GM12878 (cell line): ENCODE data around the gene REN. TPM values are rescaled to one million over a fixed set of nuclear protein-coding genes. Genes with fewer than 3 reads are reported as not detected.

ENCODE experiments used
- ATAC-seq: fragments of 200-7000 bp; cut with Tn5 transposase; 3 replicates; pipeline ENCODE4 v1.9.1; 2020; ENCODE audit warnings: mild to moderate bottlenecking, moderate library complexity
- BruUV-seq: library from RNA; stranded (reverse); fragments of 400-500 nt; replicated peaks from 2 replicates; lab custom pipeline; 2021; lab: Mats Ljungman, UMichigan
- CTCF ChIA-PET: fragments of 300-600 bp; sonication (Branson Sonifier 250); formaldehyde crosslinking; extraction: SDS; loops from one replicate; lab custom pipeline; 2021; ENCODE audit warnings: inconsistent platforms; lab: Yijun Ruan, JAX
- POLR2A ChIA-PET: fragments of 350-600 bp; formaldehyde crosslinking; extraction: SDS; loops from one replicate; lab custom pipeline; 2021; ENCODE audit warnings: inconsistent platforms; lab: Charles Lee
- RAD21 ChIA-PET: fragments of 300-600 bp; sonication (Branson Sonifier 250); formaldehyde crosslinking; loops from one replicate; lab custom pipeline; 2023; ENCODE audit warnings: antibody characterized with exemption; ENCODE audit not compliant: unreplicated experiment; lab: Charles Lee
- SMC1A ChIA-PET: fragments of 300-600 bp; sonication (Branson Sonifier 250); formaldehyde crosslinking; loops from one replicate; lab custom pipeline; 2023; ENCODE audit not compliant: unreplicated experiment, uncharacterized antibody; lab: Charles Lee
- DNase-seq: peaks from one replicate; pipeline ENCODE4 v3.0.0-alpha.2; 2011; ENCODE audit warnings: low read depth, low spot score
- FAIRE-seq: peaks from 3 replicates; lab custom pipeline; 2011; peaks lifted over from hg19 to GRCh38; lab: Jason Lieb, UNC
- H2AFZ ChIP-seq: 2 replicates; pipeline ENCODE4 v1.6.0; 2011; ENCODE audit warnings: low read depth, low read length, control low read depth; ENCODE audit not compliant: control insufficient read depth
- H3K27ac ChIP-seq: 2 replicates; pipeline ENCODE4 v1.5.1; 2011; ENCODE audit warnings: control low read depth; ENCODE audit not compliant: control insufficient read depth, insufficient read depth
- H3K27me3 ChIP-seq, 2 experiments: replicated peaks in 1 of 2; 2 replicates each; pipeline versions ENCODE4 v1.6.0 to v1.6.1; 2011; ENCODE audit warnings: low read length in 1 of 2; ENCODE audit not compliant: control insufficient read depth in 2 of 2, insufficient read depth in 2 of 2
- H3K36me3 ChIP-seq, 2 experiments: 2 replicates each; pipeline ENCODE4 v1.5.1; 2011; ENCODE audit warnings: low read length in 1 of 2; ENCODE audit not compliant: control insufficient read depth in 2 of 2, insufficient read depth in 2 of 2
- H3K4me1 ChIP-seq: 2 replicates; pipeline ENCODE4 v1.6.1; 2011; ENCODE audit warnings: mild to moderate bottlenecking, low read length, moderate library complexity, mixed read lengths; ENCODE audit not compliant: control insufficient read depth, insufficient read depth
- H3K4me2 ChIP-seq: 2 replicates; pipeline ENCODE4 v1.6.0; 2011; ENCODE audit warnings: control low read depth; ENCODE audit not compliant: control insufficient read depth, insufficient read depth
- H3K4me3 ChIP-seq: fragments of 200-600 bp; sonication (generic); 2 replicates; pipeline ENCODE4 v1.5.1; 2016
- H3K79me2 ChIP-seq: 2 replicates; pipeline ENCODE4 v1.6.0; 2011; ENCODE audit warnings: low read length; ENCODE audit not compliant: control insufficient read depth, insufficient read depth
- H3K9ac ChIP-seq: 2 replicates; pipeline ENCODE4 v1.8.0; 2011; ENCODE audit warnings: low read length, control low read depth, mixed read lengths; ENCODE audit not compliant: control insufficient read depth, insufficient read depth
- H3K9me3 ChIP-seq: replicated peaks from 3 replicates; pipeline ENCODE4 v1.5.1; 2011; ENCODE audit warnings: mild to moderate bottlenecking, low read length; ENCODE audit not compliant: control insufficient read depth, insufficient read depth
- H4K20me1 ChIP-seq: 2 replicates; pipeline ENCODE4 v1.6.0; 2011; ENCODE audit not compliant: control insufficient read depth, insufficient read depth
- ATF3 ChIP-seq: IDR thresholded peaks from 2 replicates; pipeline ENCODE4 v1.6.1; 2011; ENCODE audit warnings: low read depth, mild to moderate bottlenecking, low read length, moderate library complexity, borderline replicate concordance; ENCODE audit errors: extremely low read depth
- BCL11A ChIP-seq: IDR thresholded peaks from 2 replicates; pipeline ENCODE4 v1.6.1; 2011; ENCODE audit warnings: low read depth, low read length
- CBX5 ChIP-seq: sonication (generic); IDR thresholded peaks from 2 replicates; pipeline ENCODE4 v1.6.1; 2016; ENCODE audit warnings: low read depth, moderate library complexity, mild to moderate bottlenecking, inconsistent platforms
- CHD1 ChIP-seq: IDR thresholded peaks from 2 replicates; pipeline ENCODE4 v1.6.1; 2012; ENCODE audit warnings: low read depth, low read length, improper control_type of control experiment
- ELK1 ChIP-seq: IDR thresholded peaks from 2 replicates; pipeline ENCODE4 v1.6.1; 2012; ENCODE audit warnings: low read depth, low read length, improper control_type of control experiment
- GATAD2B ChIP-seq: fragments of 450-650 bp; conservative IDR thresholded peaks from 2 replicates; pipeline ENCODE4 v1.6.1; 2017; ENCODE audit warnings: low read depth, mild to moderate bottlenecking, moderate library complexity
- HDGF ChIP-seq: fragments of 450-650 bp; IDR thresholded peaks from 2 replicates; pipeline ENCODE4 v1.6.1; 2016; ENCODE audit warnings: antibody characterized with exemption
- MAX ChIP-seq: IDR thresholded peaks from 2 replicates; pipeline ENCODE4 v1.6.1; 2012; ENCODE audit warnings: low read depth, low read length, improper control_type of control experiment
- MTA2 ChIP-seq: fragments of 450-650 bp; IDR thresholded peaks from 2 replicates; pipeline ENCODE4 v1.6.1; 2016; ENCODE audit warnings: low read depth, mild to moderate bottlenecking, moderate library complexity
- MTA3 ChIP-seq: IDR thresholded peaks from 2 replicates; pipeline ENCODE4 v1.6.1; 2012; ENCODE audit warnings: low read length, inconsistent platforms, borderline replicate concordance
- SIX5 ChIP-seq: IDR thresholded peaks from 2 replicates; pipeline ENCODE4 v1.6.1; 2011; ENCODE audit warnings: mild to moderate bottlenecking, low read depth, low read length, moderate library complexity; ENCODE audit not compliant: severe bottlenecking
- YBX1 ChIP-seq: fragments of 450-650 bp; IDR thresholded peaks from 2 replicates; pipeline ENCODE4 v1.6.1; 2016; ENCODE audit warnings: antibody characterized with exemption
- ZNF24 ChIP-seq: fragments of 450-650 bp; IDR thresholded peaks from 2 replicates; pipeline ENCODE4 v1.6.1; 2017; ENCODE audit warnings: antibody characterized with exemption, mild to moderate bottlenecking
- ZNF592 ChIP-seq: fragments of 450-650 bp; IDR thresholded peaks from 2 replicates; pipeline ENCODE4 v1.6.1; 2017; ENCODE audit warnings: mild to moderate bottlenecking, moderate library complexity
- ZZZ3 ChIP-seq: IDR thresholded peaks from 2 replicates; pipeline ENCODE4 v1.6.1; 2011; ENCODE audit warnings: low read depth; ENCODE audit not compliant: control insufficient read depth, insufficient read length
- WGBS: methylation state at CpG from one replicate; pipeline ENCODE4 v1.1.6; 2016; ENCODE audit warnings: low lambda C conversion rate; ENCODE audit not compliant: insufficient replicate concordance, insufficient coverage; ENCODE audit errors: missing lambda C conversion rate; 5-methylcytosine and 5-hydroxymethylcytosine counted together
- in situ Hi-C: fragments of 300-500 bp; cut with MboI; formaldehyde crosslinking; loops from 9 replicates; pipeline ENCODE4 v1.14.3; 2018; ENCODE audit warnings: mixed read lengths
- intact Hi-C: fragments of 100-400 bp; cut with micrococcal nuclease; formaldehyde crosslinking; loops from one replicate; pipeline ENCODE4 v1.14.2; 2022; ENCODE audit not compliant: unreplicated experiment
- polyA plus RNA-seq, 11 experiments: library from polyadenylated mRNA; depleted of rRNA in 4 of 11; unstranded in 6 of 11; stranded (reverse) in 5 of 11; fragments of >200 nt; fragmentation: Nextera tagmentation in 4 of 11; fragmentation: Illumina TruSeq in 1 of 11; extraction: Ambion mirVana in 4 of 11; extraction: Trizol in 1 of 11; gene quantifications; 1 replicate in 1 of 11; 2 replicates in 10 of 11; pipeline versions ENCODE4 v1.2.1 to v1.2.3, GENCODE V29; 2011 to 2016; ENCODE audit warnings: inconsistent platforms in 2 of 11, missing spikeins in 2 of 11, low read depth in 1 of 11
- total RNA-seq, 4 experiments: library from RNA; depleted of rRNA in 3 of 4; stranded (reverse); fragments of >200 nt in 3 of 4; fragmentation: Illumina TruSeq in 1 of 4; extraction: Trizol in 1 of 4; gene quantifications; 2 replicates each; pipeline versions ENCODE4 v1.2.1 to v1.2.3, GENCODE V29; 2013 to 2021

REN gene
- total and polyA plus RNA-seq, 10 of the 15 experiments (the other 5 are each of a cell fraction or from before 2014, with no cell fraction given) = not detected

- peaks cover 3% of the 10 kb centered on the region in 2 experiments; a peak in 3 of 4 replicates for H3K27me3 ChIP-seq
- no peak within 1 kb of the TSS for H3K4me3 ChIP-seq
- ChIA-PET CTCF (interaction anchor here (1.0 kb wide), 1 partner anchor 68 kb away, joined by 3 read pairs; no protein-coding TSS in a partner anchor), RAD21 (no interaction called here), SMC1A (no interaction called here), POLR2A (interaction anchor here (0.5 kb wide), 1 partner anchor 12 kb away, joined by 3 read pairs; no protein-coding TSS in a partner anchor)
- BruUV-seq = no TSS peak
- no peaks in the 10 kb centered on the region for H3K79me2 ChIP-seq
- H3K4me1 ChIP-seq = no peaks in the 10 kb centered on the region
- DNase-seq (no peak), ATAC-seq (no peak), FAIRE-seq (no peak)
- TF ChIP-seq HDGF (no peak), SIX5 (no peak), ZZZ3 (no peak), ELK1 (no peak), YBX1 (no peak), BCL11A (no peak), CBX5 (no peak), GATAD2B (no peak), MAX (no peak), ZNF24 (no peak), ZNF592 (no peak), MTA2 (no peak), MTA3 (no peak), CHD1 (no peak), ATF3 (no peak)
- intact Hi-C loops (no loop called here), in situ Hi-C loops (no loop called here)
- H3K27ac ChIP-seq = no peak within 1 kb of the TSS
- no peak within 1 kb of the TSS for H2AFZ ChIP-seq
- no peaks in the 10 kb centered on the region for H4K20me1 ChIP-seq
- no peaks in the 10 kb centered on the region for H3K36me3 ChIP-seq
- WGBS = 13% methylated on average over 17 of the region's 18 CpGs
- no peaks in the 10 kb centered on the region for H3K9me3 ChIP-seq
- H3K9ac ChIP-seq = no peak within 1 kb of the TSS
- H3K4me2 ChIP-seq = no peak within 1 kb of the TSS
Observed at GRCh38 chr1:204196068-204196795, 30.1 kb upstream of the REN start, which contains the start of gene KISS1. TSS of gene KISS1 (minus strand) at chr1:204196491. CDS start at chr1:204192876, 3,615 bp downstream.
